ENCODE data around the gene ZEB2.

- TF ChIP-seq POLR2AphosphoS5 (IDR thresholded peaks at IDR 0.05; ENCODE audit: low read depth, low read length) (no peak), CTCF (IDR thresholded peaks at IDR 0.05) (no peak), SIN3A (IDR thresholded peaks at IDR 0.05; ENCODE audit: borderline replicate concordance, insufficient read depth, low read depth, low read length) (no peak), REST (IDR thresholded peaks at IDR 0.05; ENCODE audit: insufficient read depth in 1 of 2, low read depth in 2 of 2, low read length in 1 of 2) (no peak), TCF7L2 (IDR thresholded peaks at IDR 0.05; ENCODE audit: low read depth, low read length) (no peak)
Measured at GRCh38 chr2:144504218-144504641, 15.7 kb downstream of the ZEB2 start.

All from Panc1 (cell line).